Transverse colon (tissue), 4 donors: Measurements from ENCODE around the gene POLR2L.

ENCODE experiments used
- CTCF ChIP-seq, 5 experiments: fragments of 200-600 bp in 3 of 5; fragments of 450-650 bp in 2 of 5; sonication (generic) in 3 of 5; IDR thresholded peaks; 1 replicate in 2 of 5; 2 replicates in 3 of 5; pipeline ENCODE4 v1.5.1; 2016 to 2017; ENCODE audit warnings: antibody characterized with exemption in 5 of 5, inconsistent platforms in 3 of 5, mild to moderate bottlenecking in 2 of 5, moderate library complexity in 1 of 5
- EP300 ChIP-seq: sonication (generic); formaldehyde crosslinking; IDR thresholded peaks from one replicate; pipeline ENCODE4 v1.6.1; 2017; ENCODE audit warnings: antibody characterized with exemption, low read depth
- POLR2A ChIP-seq: fragments of 450-650 bp; IDR thresholded peaks from one replicate; pipeline ENCODE4 v1.6.1; 2016; ENCODE audit warnings: antibody characterized with exemption, mild to moderate bottlenecking, moderate library complexity
- POLR2AphosphoS5 ChIP-seq, 3 donors: sonication (generic); formaldehyde crosslinking; IDR thresholded peaks; one replicate each; pipeline ENCODE4 v1.6.1; 2016; ENCODE audit warnings: antibody characterized with exemption in 3 of 3

- TF ChIP-seq POLR2A, result no peak
- TF ChIP-seq CTCF (IDR thresholded peaks at IDR 0.05), result no peak
- no peak for TF ChIP-seq POLR2AphosphoS5 (IDR thresholded peaks at IDR 0.05)
- no peak for TF ChIP-seq EP300
Observed at GRCh38 chr11:860234-861104, 18.1 kb upstream of the POLR2L start.
